ENCODE results near the gene HARBI1. TPM values are rescaled to one million over a fixed set of nuclear protein-coding genes. Genes with fewer than 3 reads are reported as not detected.

The HARBI1 gene
- total and polyA plus RNA-seq, 8 donors = 1.0 to 4.0 (median 2.3) TPM; not detected in 3

GRCh38 chr11:46659908-46660307 lies 42.9 kb upstream of the HARBI1 start:
- no peak overlapping the region for H3K4me3 ChIP-seq
- intact Hi-C loops (cut with DNase I; ENCODE audit: low total_unique reads) = no loop called here
- H3K36me3 ChIP-seq = peaks cover 59 to 100% (median 99%) of the 10 kb centered on the region in 4 donors
- no peaks in the 10 kb centered on the region for H3K4me1 ChIP-seq
- 76 to 100% (median 91%) methylated on average over 1 of the region's 1 CpG for WGBS, 5 donors
- H3K9me3 ChIP-seq = no peaks in the 10 kb centered on the region
- H3K27me3 ChIP-seq = no peaks in the 10 kb centered on the region
- no peak overlapping the region for H3K27ac ChIP-seq
- TF ChIP-seq POLR2AphosphoS5 (IDR thresholded peaks at IDR 0.05) (no peak), CTCF (IDR thresholded peaks at IDR 0.05) (no peak), EP300 (IDR thresholded peaks at IDR 0.05) (no peak), POLR2A (IDR thresholded peaks at IDR 0.05) (no peak)
- DNase-seq = no peak

GRCh38 chr11:46658259-46658658 lies 41.2 kb upstream of the HARBI1 start:
- Histone ChIP-seq H3K27ac (no peak overlapping the region), H3K4me1 (no peaks in the 10 kb centered on the region), H3K9me3 (no peaks in the 10 kb centered on the region), H3K27me3 (no peaks in the 10 kb centered on the region), H3K4me3 (no peak overlapping the region), H3K36me3 (peaks cover 58 to 100% (median 99%) of the 10 kb centered on the region in 4 donors)
- no peak for DNase-seq
- TF ChIP-seq POLR2AphosphoS5 (IDR thresholded peaks at IDR 0.05) (no peak), POLR2A (IDR thresholded peaks at IDR 0.05) (no peak), CTCF (IDR thresholded peaks at IDR 0.05) (no peak), EP300 (IDR thresholded peaks at IDR 0.05) (no peak)
- WGBS, 5 donors = 75 to 89% (median 88%) methylated on average over 4 of the region's 4 CpGs
- intact Hi-C loops (cut with DNase I; ENCODE audit: low total_unique reads) = no loop called here

GRCh38 chr11:46657186-46657585 lies 40.2 kb upstream of the HARBI1 start:
- H3K27ac ChIP-seq = no peak overlapping the region
- H3K4me1 ChIP-seq = no peaks in the 10 kb centered on the region
- no peaks in the 10 kb centered on the region for H3K27me3 ChIP-seq
- H3K9me3 ChIP-seq = no peaks in the 10 kb centered on the region
- intact Hi-C loops (cut with DNase I; ENCODE audit: low total_unique reads) = no loop called here
- H3K36me3 ChIP-seq = peaks cover 55 to 100% (median 99%) of the 10 kb centered on the region in 4 donors
- WGBS, 5 donors = 86 to 98% (median 89%) methylated on average over 3 of the region's 3 CpGs
- no peak for DNase-seq
- H3K4me3 ChIP-seq = no peak overlapping the region
- no peak for TF ChIP-seq POLR2A (IDR thresholded peaks at IDR 0.05)
- no peak for TF ChIP-seq CTCF (IDR thresholded peaks at IDR 0.05)
- TF ChIP-seq EP300 (IDR thresholded peaks at IDR 0.05) = no peak
- no peak for TF ChIP-seq POLR2AphosphoS5 (IDR thresholded peaks at IDR 0.05)

- H3K4me3 ChIP-seq = no peak overlapping the region
- WGBS, 5 donors = 93 to 95% (median 94%) methylated on average over 4 of the region's 4 CpGs
- intact Hi-C loops (cut with DNase I; ENCODE audit: low total_unique reads) = no loop called here
- H3K9me3 ChIP-seq = no peaks in the 10 kb centered on the region
- H3K36me3 ChIP-seq = peaks cover 69 to 100% (median 100%) of the 10 kb centered on the region in 4 donors
- TF ChIP-seq EP300 (IDR thresholded peaks at IDR 0.05) = no peak
- no peak for TF ChIP-seq POLR2AphosphoS5 (IDR thresholded peaks at IDR 0.05)
- TF ChIP-seq POLR2A (IDR thresholded peaks at IDR 0.05) = no peak
- no peak for TF ChIP-seq CTCF (IDR thresholded peaks at IDR 0.05)
- DNase-seq = no peak
- peaks cover 0 to 1% (median 0%) of the 10 kb centered on the region in 4 donors for H3K4me1 ChIP-seq
- H3K27ac ChIP-seq = no peak overlapping the region
- no peaks in the 10 kb centered on the region for H3K27me3 ChIP-seq
Measured at GRCh38 chr11:46655631-46656030, 38.6 kb upstream of the HARBI1 start.
